Activated T-cell treated with anti-CD3 and anti-CD28 coated beads, Interleukin-2, amount 50 U/mL, for 48 hours (primary cell): ENCODE data around the gene RRAGB.
"Not testable (repeated sequence)": the region's sequence is repeated elsewhere in the genome, so short reads cannot be mapped to it uniquely, and the experiment has no call there.

Experiments
- DNase-seq, 2 experiments: peaks; one replicate each; pipeline ENCODE4 v3.0.0-alpha.2; 2020

Gene RRAGB

GRCh38 chrX:55717521-55718497 lies at the start of gene RRAGB:
Gene RRAGB, plus strand, starts transcription at chrX:55717749. Its CDS starts 579 bp downstream, at chrX:55718328.
- peak; percentile 91 for DNase-seq

- no peak for DNase-seq
Observed at GRCh38 chrX:55668084-55668483, 49.5 kb upstream of the RRAGB start.

- DNase-seq: not testable (repeated sequence)
Observed at GRCh38 chrX:55688579-55688978, 29.0 kb upstream of the RRAGB start.

DNA sequence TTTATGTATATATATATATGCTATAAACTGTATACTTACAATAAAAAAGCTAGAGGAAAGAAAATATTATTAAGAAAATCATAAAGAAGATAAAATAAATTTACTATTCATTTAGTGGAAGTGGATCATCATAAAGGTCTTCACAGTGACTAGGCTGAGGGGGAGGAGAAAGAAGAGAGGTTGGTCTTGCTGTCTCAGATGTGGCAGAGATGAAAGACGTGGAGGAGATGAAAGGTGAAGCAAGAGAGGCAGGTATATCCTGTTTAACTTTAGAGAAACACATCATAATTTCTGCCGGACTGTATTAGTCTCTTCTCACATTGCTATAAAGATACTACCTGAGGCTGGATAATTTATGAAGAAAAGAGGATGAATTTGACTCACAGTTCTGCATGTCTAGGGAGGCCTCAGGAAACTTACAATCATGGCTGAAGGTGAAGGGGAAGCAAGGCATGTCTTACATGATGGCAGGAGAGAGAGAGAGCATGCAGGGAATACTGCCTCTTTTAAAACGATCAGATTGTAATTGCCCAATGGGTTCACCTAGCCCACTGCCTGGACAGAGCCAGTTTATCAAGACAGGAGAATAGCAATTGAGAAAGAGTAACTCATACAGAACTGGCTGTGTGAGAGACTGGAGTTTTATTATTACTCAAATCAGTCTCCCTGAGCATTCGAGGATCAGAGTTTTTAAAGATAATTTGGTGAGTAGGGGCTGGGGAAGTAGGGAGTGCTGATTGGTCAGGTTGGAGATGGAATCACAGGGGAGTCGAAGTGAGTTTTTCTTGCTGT lies 22.1 kb upstream of the RRAGB start:
- no peak for DNase-seq

GRCh38 chrX:55697381-55697780 lies 20.2 kb upstream of the RRAGB start:
- no peak for DNase-seq

- no peak for DNase-seq
Observed at GRCh38 chrX:55702671-55703070, 14.9 kb upstream of the RRAGB start.

GRCh38 chrX:55703436-55703835 lies 14.1 kb upstream of the RRAGB start:
- not testable (repeated sequence) for DNase-seq

- not testable (repeated sequence) for DNase-seq
Observed at GRCh38 chrX:55705066-55705465, 12.5 kb upstream of the RRAGB start.

GRCh38 chrX:55709735-55710134 lies 7.8 kb upstream of the RRAGB start:
- no peak for DNase-seq

DNA sequence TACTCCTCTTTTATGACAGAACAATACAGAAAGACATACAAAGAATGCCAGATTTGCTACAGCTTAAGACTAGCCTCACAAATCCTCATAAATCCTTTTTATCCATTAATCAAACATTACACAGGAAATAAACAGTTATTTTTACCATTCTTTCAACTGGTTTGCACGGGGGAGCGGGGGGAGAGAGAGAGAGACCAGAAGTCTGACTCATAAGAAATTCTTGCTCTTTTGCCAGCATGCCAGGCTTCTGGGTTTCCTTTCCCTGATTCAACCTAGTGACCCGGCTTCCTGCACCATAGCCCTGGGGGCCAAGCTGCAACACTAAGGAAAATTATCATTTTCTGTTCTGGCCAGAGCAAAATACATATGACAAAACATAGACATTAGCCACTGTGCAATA lies 6.8 kb upstream of the RRAGB start:
- no peak for DNase-seq

GRCh38 chrX:55713631-55714030 lies 3.9 kb upstream of the RRAGB start:
- no peak for DNase-seq

- no peak for DNase-seq
Observed at GRCh38 chrX:55714161-55714560, 3.4 kb upstream of the RRAGB start.

- no peak for DNase-seq
Observed at GRCh38 chrX:55715847-55716246, 1.7 kb upstream of the RRAGB start.

DNA sequence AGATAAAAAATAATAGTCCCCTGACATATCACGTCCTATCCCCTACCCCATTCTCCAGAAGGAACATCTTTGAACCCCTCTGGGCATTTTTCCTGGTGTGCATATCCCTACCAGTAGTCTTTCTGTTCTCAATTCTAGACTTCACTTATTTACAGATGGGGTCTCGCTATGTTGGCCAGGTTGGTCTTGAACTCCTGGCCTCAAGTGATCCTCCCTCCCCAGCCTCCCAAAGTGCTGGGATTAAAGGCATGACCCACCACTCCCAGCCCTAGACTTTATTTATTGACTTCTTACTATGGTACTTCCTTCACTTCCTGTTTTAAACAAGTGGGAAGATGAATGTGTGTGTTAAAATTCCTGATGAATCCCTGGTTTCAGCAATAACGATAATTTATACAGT lies 612 bp upstream of the RRAGB start:
- no peak for DNase-seq

DNA sequence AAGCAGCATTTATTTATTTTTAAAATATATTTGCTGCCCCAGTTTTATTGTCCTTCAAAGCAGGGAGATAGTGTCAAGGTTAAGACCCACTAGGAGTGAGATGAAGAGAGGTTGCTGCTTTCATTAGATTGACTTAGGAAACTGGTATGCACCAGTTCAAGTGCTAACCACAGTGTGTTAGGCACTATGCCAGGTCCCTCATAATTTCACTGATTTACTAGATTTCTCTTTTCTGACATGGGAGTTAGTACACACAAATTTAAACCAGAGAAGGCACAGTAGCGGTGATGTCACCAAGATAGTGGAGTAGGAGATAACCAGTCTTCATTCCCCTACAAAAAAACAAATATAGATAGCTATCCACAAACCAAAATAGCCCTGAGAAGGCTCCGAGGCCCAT lies 14.3 kb downstream of the RRAGB start:
- no peak for DNase-seq

- no peak for DNase-seq
Observed at GRCh38 chrX:55738969-55739368, 21.4 kb downstream of the RRAGB start.

DNA sequence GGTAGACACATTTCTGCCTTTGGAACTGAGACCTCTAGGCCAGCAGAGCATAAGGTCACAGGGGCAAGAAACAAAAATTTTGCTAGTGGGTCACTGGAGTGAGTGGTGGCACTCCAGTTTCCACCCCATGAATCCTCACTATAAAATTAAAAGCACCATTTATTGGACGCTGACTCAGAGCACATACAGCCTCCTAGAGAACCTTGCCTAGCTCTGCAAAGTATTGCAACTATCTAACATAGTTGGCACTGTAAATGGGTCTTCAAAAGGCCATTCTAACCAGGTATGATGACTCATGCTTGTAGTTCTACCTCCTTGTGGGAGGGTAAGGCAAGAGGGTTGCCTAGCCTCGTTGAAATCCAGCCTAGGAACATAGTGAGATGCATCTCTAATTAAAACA lies 25.1 kb downstream of the RRAGB start:
- DNase-seq: no peak

- not testable (repeated sequence) for DNase-seq
Observed at GRCh38 chrX:55748463-55748862, 30.9 kb downstream of the RRAGB start.

- no peak for DNase-seq
Observed at GRCh38 chrX:55750256-55750655, 32.7 kb downstream of the RRAGB start.

DNA sequence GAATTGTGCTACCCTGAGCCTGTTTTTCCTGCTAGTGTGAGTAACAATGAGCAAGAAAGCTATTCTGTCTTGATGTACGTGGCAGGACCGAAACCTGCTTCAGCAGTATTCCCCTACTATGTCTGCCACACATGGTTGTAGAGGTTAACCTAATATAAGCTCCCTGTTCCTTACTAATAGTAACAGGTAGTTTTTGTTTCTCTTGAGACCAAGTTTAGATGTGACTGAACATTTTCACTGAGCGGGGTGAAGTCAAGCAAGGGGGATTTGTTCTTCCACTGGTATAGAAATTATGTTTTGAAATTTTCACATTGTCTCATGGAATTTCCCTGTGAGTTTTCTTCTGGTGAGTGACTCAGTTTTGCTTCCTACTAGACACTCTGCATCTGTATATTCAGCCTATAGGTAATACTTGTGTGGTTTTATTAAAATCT lies 37.3 kb downstream of the RRAGB start:
- no peak for DNase-seq

GRCh38 chrX:55758033-55758432 lies 40.5 kb downstream of the RRAGB start:
- no peak for DNase-seq

DNA sequence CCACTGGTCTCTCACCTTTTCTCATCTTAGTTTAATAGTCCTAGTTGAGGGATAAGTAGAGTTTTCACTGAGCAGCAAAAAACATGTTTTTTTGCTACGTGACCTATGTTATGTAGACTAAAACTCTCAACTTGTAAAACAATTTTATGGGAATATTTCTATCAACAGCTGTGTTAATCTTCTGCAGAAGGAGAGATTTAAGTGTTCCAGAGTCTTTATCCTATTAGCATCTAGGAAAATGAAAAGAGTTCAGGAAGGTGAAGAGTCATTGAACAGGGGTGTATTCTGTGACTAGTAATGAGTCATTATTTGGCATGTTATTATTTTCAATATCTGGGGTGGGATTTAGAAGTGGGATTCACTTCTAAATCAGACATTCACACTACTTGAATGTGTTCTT lies 41.9 kb downstream of the RRAGB start:
- no peak for DNase-seq

- no peak for DNase-seq
Observed at GRCh38 chrX:55767100-55767499, 49.6 kb downstream of the RRAGB start.

- DNase-seq: not testable (repeated sequence)
Observed at GRCh38 chrX:55774419-55774818, 56.9 kb downstream of the RRAGB start.
